Skeletal muscle satellite cell (primary cell): ENCODE data around the gene PITPNM1.
A peak's percentile ranks its signal among the peaks of the same experiment; 100 is the strongest.
"Not testable (repeated sequence)": the region's sequence is repeated elsewhere in the genome, so short reads cannot be mapped to it uniquely, and the experiment has no call there.

ENCODE experiments used
- H3K27me3 ChIP-seq: 2 replicates; pipeline ENCODE4 v1.7.0; 2013; ENCODE audit warnings: low read length; ENCODE audit not compliant: control insufficient read depth, insufficient read depth
- H3K36me3 ChIP-seq: 2 replicates; pipeline ENCODE4 v1.7.0; 2013; ENCODE audit warnings: mild to moderate bottlenecking, control low read depth, low read length; ENCODE audit not compliant: insufficient read depth
- H3K4me1 ChIP-seq: 2 replicates; pipeline ENCODE4 v1.7.0; 2013; ENCODE audit warnings: low read length; ENCODE audit not compliant: control insufficient read depth, insufficient read depth
- H3K4me2 ChIP-seq: 2 replicates; pipeline ENCODE4 v1.7.0; 2013; ENCODE audit warnings: mild to moderate bottlenecking, low read length
- H3K4me3 ChIP-seq: 2 replicates; pipeline ENCODE4 v1.7.0; 2013; ENCODE audit warnings: low read length
- H3K9ac ChIP-seq: 2 replicates; pipeline ENCODE4 v1.7.0; 2013; ENCODE audit warnings: mild to moderate bottlenecking, low read depth, low read length, moderate library complexity
- H3K9me3 ChIP-seq: replicated peaks from 2 replicates; pipeline ENCODE4 v1.7.0; 2013; ENCODE audit warnings: mild to moderate bottlenecking, control low read depth, low read length

The PITPNM1 gene

DNA sequence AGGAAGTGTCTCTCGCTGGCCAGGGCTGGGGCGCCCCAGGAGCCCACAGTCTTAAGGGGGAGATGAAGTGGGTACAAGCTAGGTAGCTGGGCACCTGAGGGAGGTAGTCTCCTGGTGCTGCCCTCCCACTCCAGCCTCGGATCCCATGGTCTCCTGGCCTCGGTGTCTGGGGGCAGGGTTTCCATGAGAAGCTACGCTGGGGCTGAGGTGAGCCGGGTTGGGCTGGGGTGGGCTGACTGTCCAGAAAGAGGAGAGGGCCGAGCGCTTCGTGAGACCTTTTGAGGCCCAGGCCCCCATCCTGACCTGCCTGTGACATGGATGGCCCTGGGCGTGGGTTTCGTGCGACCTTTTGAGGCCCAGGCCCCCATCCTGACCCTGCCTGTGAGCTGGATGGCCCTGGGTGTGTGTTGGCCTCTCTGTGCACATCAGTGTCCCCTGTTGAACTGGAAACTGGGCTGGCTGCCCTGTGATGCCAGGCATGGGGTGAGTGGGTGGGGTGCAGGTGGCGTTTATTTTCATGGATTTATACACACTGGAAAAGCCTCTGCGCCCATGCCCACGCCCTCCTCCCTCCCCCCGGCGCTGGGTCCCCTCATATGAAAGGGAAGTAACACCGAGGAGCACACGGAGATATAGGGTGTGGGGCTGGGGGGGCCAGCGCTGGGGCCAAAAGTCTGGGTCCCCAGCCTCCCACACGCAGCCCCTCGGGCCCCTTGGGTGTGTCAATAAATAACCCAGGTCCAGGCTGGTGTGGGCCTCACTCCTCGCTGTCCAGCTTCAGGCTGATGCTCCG is 13.7 kb downstream of the PITPNM1 start:
- no peak overlapping the region for H3K4me3 ChIP-seq
- H3K9me3 ChIP-seq: no peaks in the 10 kb centered on the region
- no peak overlapping the region for H3K4me2 ChIP-seq
- H3K36me3 ChIP-seq: peaks cover 38% of the 10 kb centered on the region
- H3K27me3 ChIP-seq: no peaks in the 10 kb centered on the region
- no peak overlapping the region for H3K9ac ChIP-seq
- H3K4me1 ChIP-seq: no peaks in the 10 kb centered on the region

DNA sequence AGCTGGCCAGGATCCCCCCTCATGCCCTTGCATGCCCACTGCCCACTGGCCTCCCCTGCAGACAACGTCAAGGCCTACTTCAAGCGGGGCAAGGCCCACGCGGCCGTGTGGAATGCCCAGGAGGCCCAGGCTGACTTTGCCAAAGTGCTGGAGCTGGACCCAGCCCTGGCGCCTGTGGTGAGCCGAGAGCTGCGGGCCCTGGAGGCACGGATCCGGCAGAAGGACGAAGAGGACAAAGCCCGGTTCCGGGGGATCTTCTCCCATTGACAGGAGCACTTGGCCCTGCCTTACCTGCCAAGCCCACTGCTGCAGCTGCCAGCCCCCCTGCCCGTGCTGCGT is 14.5 kb downstream of the PITPNM1 start:
- H3K4me3 ChIP-seq: no peak overlapping the region
- no peak overlapping the region for H3K4me2 ChIP-seq
- H3K9ac ChIP-seq: no peak overlapping the region
- H3K36me3 ChIP-seq: peaks cover 37% of the 10 kb centered on the region
- H3K9me3 ChIP-seq: no peaks in the 10 kb centered on the region
- H3K27me3 ChIP-seq: no peaks in the 10 kb centered on the region
- no peaks in the 10 kb centered on the region for H3K4me1 ChIP-seq

DNA sequence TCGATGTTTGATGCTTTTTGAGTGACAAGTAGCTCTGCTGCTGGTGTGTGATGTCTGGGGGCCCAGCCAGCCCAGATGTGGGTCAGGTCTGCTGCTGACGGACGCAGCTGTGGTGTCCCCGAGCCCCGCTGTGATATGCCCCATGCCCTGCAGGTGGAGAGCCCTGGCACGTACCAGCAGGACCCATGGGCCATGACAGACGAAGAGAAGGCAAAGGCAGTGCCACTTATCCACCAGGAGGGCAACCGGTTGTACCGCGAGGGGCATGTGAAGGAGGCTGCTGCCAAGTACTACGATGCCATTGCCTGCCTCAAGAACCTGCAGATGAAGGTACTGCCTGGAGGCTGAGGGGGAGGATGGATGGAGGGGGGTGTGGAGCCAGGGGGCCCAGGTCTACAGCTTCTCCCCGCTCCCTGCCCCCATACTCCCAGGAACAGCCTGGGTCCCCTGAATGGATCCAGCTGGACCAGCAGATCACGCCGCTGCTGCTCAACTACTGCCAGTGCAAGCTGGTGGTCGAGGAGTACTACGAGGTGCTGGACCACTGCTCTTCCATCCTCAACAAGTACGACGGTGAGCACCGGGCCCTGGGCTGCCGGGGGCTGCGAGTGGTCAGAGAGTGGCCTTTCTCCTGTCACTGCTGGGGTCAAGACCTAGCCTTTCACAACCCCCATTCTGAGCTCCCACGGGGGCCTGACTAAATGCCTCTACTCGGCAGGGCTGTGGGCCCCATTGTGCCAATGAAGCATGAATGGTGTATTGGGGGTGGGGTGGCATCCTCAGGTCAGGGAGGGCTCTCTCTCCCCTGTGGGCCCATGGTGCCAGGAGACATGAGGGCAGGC is 15.1 kb downstream of the PITPNM1 start:
- no peaks in the 10 kb centered on the region for H3K27me3 ChIP-seq
- no peaks in the 10 kb centered on the region for H3K9me3 ChIP-seq
- H3K4me3 ChIP-seq: no peak overlapping the region
- H3K4me2 ChIP-seq: no peak overlapping the region
- H3K9ac ChIP-seq: no peak overlapping the region
- peaks cover 36% of the 10 kb centered on the region for H3K36me3 ChIP-seq
- no peaks in the 10 kb centered on the region for H3K4me1 ChIP-seq

DNA sequence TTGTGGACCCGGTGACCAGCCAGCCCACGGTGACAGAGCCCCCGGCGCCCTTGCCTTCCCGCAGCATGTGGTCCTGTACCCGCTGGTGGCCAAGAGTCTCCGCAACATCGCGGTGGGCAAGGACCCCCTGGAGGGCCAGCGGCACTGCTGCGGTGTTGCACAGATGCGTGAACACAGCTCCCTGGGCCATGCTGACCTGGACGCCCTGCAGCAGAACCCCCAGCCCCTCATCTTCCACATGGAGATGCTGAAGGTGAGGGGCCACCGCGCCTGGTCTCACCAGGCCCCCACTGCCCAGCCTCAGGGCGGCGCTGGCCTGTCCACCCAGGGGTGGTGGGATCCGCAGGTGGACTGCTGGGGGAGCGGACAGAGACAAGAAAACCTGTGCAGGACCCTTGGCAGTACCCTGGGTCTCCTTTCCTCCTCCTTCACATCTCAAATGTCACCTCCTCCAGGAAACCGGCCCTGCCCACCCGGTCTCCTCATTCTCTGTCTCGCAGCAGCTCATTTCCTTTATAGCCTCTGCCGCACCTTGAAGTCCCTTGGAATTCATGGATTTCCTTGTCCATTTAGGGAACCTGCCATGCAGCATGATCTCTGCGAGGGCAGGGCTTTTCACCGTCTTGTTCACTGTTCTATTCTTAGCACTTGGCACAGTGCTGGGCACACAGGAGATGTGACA is 15.8 kb downstream of the PITPNM1 start:
- Histone ChIP-seq H3K9ac (no peak overlapping the region), H3K27me3 (no peaks in the 10 kb centered on the region), H3K4me2 (no peak overlapping the region), H3K4me3 (no peak overlapping the region), H3K9me3 (no peaks in the 10 kb centered on the region), H3K4me1 (no peaks in the 10 kb centered on the region), H3K36me3 (peaks cover 36% of the 10 kb centered on the region)

DNA sequence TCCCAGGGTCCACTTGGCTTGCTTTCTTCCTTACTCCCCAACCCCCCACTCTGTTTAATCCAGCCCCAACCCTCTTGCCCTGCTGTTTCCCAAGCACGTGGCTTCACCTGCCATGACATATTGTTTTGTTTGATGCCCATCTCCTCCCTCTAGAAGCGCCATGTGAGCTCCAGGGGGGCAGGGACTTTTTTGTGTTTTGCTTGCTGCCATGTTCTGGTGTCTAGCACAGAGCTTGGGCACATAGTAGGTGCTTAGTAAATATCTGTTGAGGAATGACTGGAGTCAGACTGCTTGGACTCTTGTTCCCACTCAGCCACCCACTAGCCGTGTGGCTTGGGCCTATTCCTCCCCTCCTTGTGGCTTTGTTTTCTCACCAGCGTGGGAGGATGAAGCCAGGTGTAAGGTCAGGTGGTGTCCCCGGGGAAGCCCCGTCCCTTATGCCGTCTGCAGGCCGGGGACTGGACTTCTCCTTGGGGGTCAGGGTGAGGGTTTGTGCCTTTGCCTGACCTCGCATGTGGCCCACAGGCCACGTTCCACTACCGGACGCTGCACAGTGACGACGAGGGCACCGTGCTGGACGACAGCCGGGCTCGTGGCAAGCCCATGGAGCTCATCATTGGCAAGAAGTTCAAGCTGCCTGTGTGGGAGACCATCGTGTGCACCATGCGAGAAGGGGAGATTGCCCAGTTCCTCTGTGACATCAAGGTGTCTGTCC is 18.5 kb downstream of the PITPNM1 start:
- Histone ChIP-seq H3K27me3 (no peaks in the 10 kb centered on the region), H3K9me3 (no peaks in the 10 kb centered on the region), H3K36me3 (peaks cover 27% of the 10 kb centered on the region), H3K4me3 (no peak overlapping the region), H3K4me2 (no peak overlapping the region), H3K9ac (no peak overlapping the region), H3K4me1 (peaks cover 15% of the 10 kb centered on the region)

DNA sequence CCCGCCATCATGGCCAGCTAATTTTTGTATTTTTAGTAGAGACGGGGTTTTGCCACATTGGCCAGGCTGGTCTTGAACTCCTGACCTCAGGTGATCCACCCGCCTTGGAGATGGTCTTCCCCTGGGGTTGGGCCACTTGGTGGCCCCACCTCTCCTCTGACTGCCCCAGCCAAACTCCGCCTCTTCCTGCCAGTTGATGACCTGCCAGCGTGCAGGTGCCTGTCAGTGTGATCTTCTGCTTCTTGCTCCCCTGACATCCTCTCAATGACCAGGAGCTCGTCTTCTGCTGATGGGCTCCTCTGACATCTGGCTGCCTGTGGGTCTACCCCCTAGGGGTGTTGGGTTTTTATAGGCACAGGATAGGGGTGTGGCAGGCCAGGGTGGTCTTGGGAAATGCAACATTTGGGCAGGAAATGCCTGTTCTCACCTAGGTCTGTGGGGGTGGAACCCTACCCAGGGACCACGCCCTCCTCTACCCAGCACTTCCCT is 19.2 kb downstream of the PITPNM1 start:
- H3K4me2 ChIP-seq, H3K9ac ChIP-seq, H3K4me3 ChIP-seq, H3K9me3 ChIP-seq, H3K27me3 ChIP-seq: not testable (repeated sequence)
- Histone ChIP-seq H3K4me1 (peaks cover 15% of the 10 kb centered on the region), H3K36me3 (peaks cover 22% of the 10 kb centered on the region)

DNA sequence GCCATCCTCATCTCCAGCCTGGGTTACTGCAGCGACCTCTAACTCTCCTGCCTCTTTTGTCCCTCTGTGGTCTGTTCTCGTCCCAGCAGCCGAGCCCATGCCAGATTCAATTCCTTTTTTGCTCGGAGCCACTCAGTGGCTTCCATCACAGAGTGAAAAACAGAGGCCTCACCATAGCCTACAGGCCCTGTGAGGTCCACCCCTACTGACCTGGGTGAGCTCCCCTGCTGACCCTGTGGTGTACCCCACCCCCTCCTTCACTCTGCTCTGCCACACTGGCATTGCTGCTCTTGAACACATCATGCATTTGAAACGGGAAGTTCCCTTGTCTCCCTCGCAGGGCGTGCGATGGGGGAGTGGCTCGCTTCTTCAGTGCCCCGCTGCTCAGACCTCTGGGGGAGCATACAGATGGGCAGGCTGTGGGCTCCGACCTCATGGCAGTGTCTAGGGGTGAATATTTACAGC is 20.3 kb downstream of the PITPNM1 start:
- no peaks in the 10 kb centered on the region for H3K9me3 ChIP-seq
- no peak overlapping the region for H3K9ac ChIP-seq
- peaks cover 15% of the 10 kb centered on the region for H3K4me1 ChIP-seq
- H3K27me3 ChIP-seq: no peaks in the 10 kb centered on the region
- H3K4me2 ChIP-seq: no peak overlapping the region
- peaks cover 12% of the 10 kb centered on the region for H3K36me3 ChIP-seq
- no peak overlapping the region for H3K4me3 ChIP-seq

DNA sequence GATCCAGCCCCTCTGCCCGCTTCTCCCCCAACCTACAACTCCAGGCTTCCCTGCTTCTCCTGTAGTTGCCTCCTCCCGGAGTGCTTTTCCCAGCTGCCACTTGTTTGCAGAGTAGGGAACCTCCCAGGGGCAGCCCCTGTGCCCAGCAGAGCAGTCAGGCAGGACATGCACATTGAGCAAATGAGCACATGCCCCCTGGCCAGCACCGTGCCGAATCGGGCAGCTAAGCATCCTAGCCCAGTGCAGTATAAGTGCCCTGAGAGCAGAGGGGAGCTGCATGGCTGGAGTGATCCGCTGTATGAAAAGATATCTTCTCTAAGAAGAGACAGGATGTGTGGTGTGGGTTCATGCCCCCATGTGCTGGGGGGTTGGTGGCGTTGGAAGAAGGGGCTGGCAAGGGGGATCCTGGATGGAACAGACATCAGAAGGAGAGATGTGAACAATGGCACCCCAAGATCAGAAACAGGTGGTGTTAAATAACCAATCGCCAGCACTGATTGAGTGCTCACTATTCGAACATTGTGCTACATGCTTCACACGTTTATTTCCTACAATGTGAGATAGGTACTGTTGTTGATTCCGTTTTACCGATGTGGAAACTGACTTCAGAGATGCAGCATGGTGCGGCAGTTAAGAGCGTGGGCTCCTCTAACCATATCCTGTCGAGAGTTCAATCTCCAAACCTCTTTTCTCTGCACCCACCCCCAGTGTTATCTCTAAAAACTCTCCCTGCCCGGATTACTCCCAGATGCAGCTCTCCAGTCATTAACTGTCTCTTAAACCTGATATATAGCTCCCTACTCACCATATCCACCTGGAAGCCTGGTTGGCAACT is 21.1 kb downstream of the PITPNM1 start:
- Histone ChIP-seq H3K4me1 (peaks cover 15% of the 10 kb centered on the region), H3K9ac (peak overlapping the region; percentile 86), H3K4me3 (peak overlapping the region; percentile 81)

DNA sequence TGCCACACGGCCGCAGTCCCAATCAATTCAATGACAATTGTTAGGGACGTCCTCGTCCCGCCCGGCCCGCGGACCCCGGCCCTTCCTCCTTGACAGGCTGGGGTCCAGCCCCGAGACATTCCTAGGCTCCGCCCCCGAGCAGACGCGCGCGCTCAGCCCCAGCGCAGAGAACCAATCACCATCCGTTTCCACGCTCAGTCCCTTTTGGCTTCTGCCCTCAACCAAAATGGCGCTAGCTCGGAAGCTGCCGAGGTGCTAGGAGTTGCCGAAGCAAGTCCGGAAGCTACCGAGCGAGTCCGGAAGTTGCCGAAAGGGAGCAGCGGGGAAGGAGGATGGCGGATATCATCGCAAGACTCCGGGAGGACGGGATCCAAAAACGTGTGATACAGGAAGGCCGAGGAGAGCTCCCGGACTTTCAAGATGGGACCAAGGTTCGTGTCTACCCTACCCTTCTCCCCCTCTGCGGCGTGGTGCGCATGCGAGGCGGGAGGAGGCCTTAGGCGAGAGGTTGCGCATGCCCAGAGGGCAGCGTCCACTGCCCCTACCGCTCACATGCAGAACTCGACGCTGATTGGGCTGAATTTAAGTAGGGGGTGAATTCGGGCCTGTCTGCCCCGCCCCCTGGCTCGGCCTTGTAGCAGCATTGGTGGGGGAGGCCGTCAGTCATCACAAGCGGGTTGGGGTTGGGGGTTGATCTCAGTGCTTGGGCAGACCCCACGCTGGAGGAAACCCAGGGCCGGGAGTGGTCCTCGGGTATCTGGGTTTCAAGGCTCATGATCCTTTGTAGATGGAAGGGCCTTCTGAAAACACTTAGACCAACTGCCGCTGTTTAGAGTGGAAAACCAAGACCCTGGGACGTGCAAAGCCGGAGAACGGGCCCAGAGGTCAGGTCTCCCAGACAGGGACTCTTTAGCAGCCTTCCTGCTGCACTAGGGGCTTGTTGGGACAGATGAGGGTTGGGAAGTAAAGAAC is 22.1 kb downstream of the PITPNM1 start, which contains the start of gene AIP:
Gene AIP (plus strand): TSS at position 200 of the 972 bp plus-strand sequence. CDS start 133 bp downstream, at position 333.
- peak within 1 kb of the TSS; percentile 81 for H3K4me3 ChIP-seq
- no peaks in the 10 kb centered on the region for H3K27me3 ChIP-seq
- no peaks in the 10 kb centered on the region for H3K9me3 ChIP-seq
- H3K36me3 ChIP-seq: peaks cover 6% of the 10 kb centered on the region
- peaks cover 15% of the 10 kb centered on the region for H3K4me1 ChIP-seq
- H3K4me2 ChIP-seq: peak within 1 kb of the TSS; percentile 88
- H3K9ac ChIP-seq: peak within 1 kb of the TSS; percentile 86

More for the DNA sequence above, 21.1 kb downstream of the PITPNM1 start:
- H3K27me3 ChIP-seq: no peaks in the 10 kb centered on the region
- H3K4me2 ChIP-seq: peak overlapping the region; percentile 88
- H3K36me3 ChIP-seq: peaks cover 11% of the 10 kb centered on the region
- H3K9me3 ChIP-seq: no peaks in the 10 kb centered on the region
